B cell (primary cell): Measurements from ENCODE around the gene NR2E1. TPM values are rescaled to one million over a fixed set of nuclear protein-coding genes. Genes with fewer than 3 reads are reported as not detected.
A peak's percentile ranks its signal among the peaks of the same experiment; 100 is the strongest.

Experiments
- ATAC-seq: fragments of 200-7000 bp; cut with Tn5 transposase; one replicate; pipeline ENCODE4 v1.10.0; 2021; ENCODE audit warnings: low read depth, mild to moderate bottlenecking, moderate number of reproducible peaks, moderate library complexity
- CTCF ChIA-PET: fragments of 350-600 bp; sonication (Branson Sonifier 250); formaldehyde crosslinking; loops from one replicate; lab custom pipeline; 2021; ENCODE audit warnings: antibody characterized with exemption, inconsistent platforms; lab: Charles Lee
- POLR2A ChIA-PET: fragments of 350-600 bp; sonication (Branson Sonifier 250); formaldehyde crosslinking; loops from one replicate; lab custom pipeline; 2021; ENCODE audit warnings: antibody characterized with exemption; lab: Charles Lee
- DNase-seq: peaks from one replicate; pipeline ENCODE4 v3.0.0; 2013
- H2AFZ ChIP-seq: 2 replicates; pipeline ENCODE4 v1.6.1; 2012; ENCODE audit warnings: mild to moderate bottlenecking, low read depth, low read length; ENCODE audit not compliant: insufficient read depth, poor library complexity, severe bottlenecking
- H3K27ac ChIP-seq, 2 donors: 1 replicate in 1 of 2; 2 replicates in 1 of 2; pipeline ENCODE4 v1.5.1; 2012 to 2013; ENCODE audit warnings: low read length in 2 of 2, mild to moderate bottlenecking in 2 of 2, moderate library complexity in 1 of 2
- H3K27me3 ChIP-seq, 4 experiments: fragments of 200-600 bp in 1 of 4; sonication (generic) in 1 of 4; replicated peaks in 1 of 4; 1 replicate in 2 of 4; 2 replicates in 2 of 4; pipeline versions ENCODE4 v1.6.1 to v1.7.0; 2013 to 2016; ENCODE audit warnings: low read length in 3 of 4, mild to moderate bottlenecking in 2 of 4, mixed read lengths in 1 of 4, moderate library complexity in 1 of 4; ENCODE audit not compliant: insufficient read depth in 4 of 4, control insufficient read depth in 3 of 4; ENCODE audit errors: control extremely low read depth in 1 of 4
- H3K36me3 ChIP-seq, 2 experiments: replicated peaks in 1 of 2; 1 replicate in 1 of 2; 2 replicates in 1 of 2; pipeline versions ENCODE4 v1.6.1 to v1.7.1; 2013; ENCODE audit warnings: low read length in 1 of 2; ENCODE audit not compliant: insufficient read depth in 2 of 2, control insufficient read depth in 1 of 2; ENCODE audit errors: control extremely low read depth in 1 of 2, extremely low read depth in 1 of 2
- H3K4me1 ChIP-seq, 2 donors: fragments of 200-600 bp in 1 of 2; sonication (generic) in 1 of 2; 1 replicate in 1 of 2; 2 replicates in 1 of 2; pipeline versions ENCODE4 v1.5.1 to v1.6.1; 2013 to 2017; ENCODE audit warnings: low read length in 2 of 2; ENCODE audit not compliant: control insufficient read depth in 2 of 2, insufficient read depth in 2 of 2
- H3K4me2 ChIP-seq: replicated peaks from 2 replicates; pipeline ENCODE3; 2012; ENCODE audit warnings: mild to moderate bottlenecking, low read depth, low read length; ENCODE audit not compliant: poor library complexity, severe bottlenecking
- H3K4me3 ChIP-seq, 5 experiments: fragments of 200-600 bp in 1 of 5; sonication (generic) in 1 of 5; 1 replicate in 3 of 5; 2 replicates in 2 of 5; pipeline versions ENCODE4 v1.5.1 to v1.7.0; 2011 to 2016; ENCODE audit warnings: low read length in 4 of 5, mild to moderate bottlenecking in 4 of 5, low read depth in 2 of 5, control low read depth in 1 of 5, moderate library complexity in 1 of 5; ENCODE audit not compliant: insufficient read depth in 1 of 5; ENCODE audit errors: control extremely low read depth in 1 of 5, extremely low read depth in 1 of 5
- H3K79me2 ChIP-seq: fragments of 200-600 bp; sonication (generic); one replicate; pipeline ENCODE4 v1.6.0; 2016; ENCODE audit warnings: low read length; ENCODE audit not compliant: control insufficient read depth, insufficient read depth
- H3K9ac ChIP-seq: fragments of 200-600 bp; sonication (generic); 2 replicates; pipeline ENCODE4 v1.6.1; 2017; ENCODE audit warnings: mild to moderate bottlenecking, low read length, moderate library complexity
- H3K9me3 ChIP-seq, 3 donors: one replicate each; pipeline versions ENCODE4 v1.6.1 to v1.7.1; 2013; ENCODE audit warnings: low read length in 2 of 3; ENCODE audit not compliant: control insufficient read depth in 2 of 3, insufficient read depth in 1 of 3; ENCODE audit errors: control extremely low read depth in 1 of 3
- H4K20me1 ChIP-seq: 2 replicates; pipeline ENCODE4 v1.6.0; 2012; ENCODE audit warnings: mild to moderate bottlenecking, low read length; ENCODE audit not compliant: insufficient read depth, control insufficient read depth, poor library complexity, severe bottlenecking
- H3K27ac Mint-ChIP-seq: one replicate; pipeline ENCODE4 v1.8.0; 2021; ENCODE audit warnings: mixed read lengths
- H3K27me3 Mint-ChIP-seq: one replicate; pipeline ENCODE4 v1.8.0; 2021; ENCODE audit warnings: mixed read lengths
- H3K4me1 Mint-ChIP-seq: one replicate; pipeline ENCODE4 v1.8.0; 2021; ENCODE audit warnings: mixed read lengths
- H3K4me3 Mint-ChIP-seq: one replicate; pipeline ENCODE4 v1.8.0; 2021; ENCODE audit warnings: mixed read lengths
- H3K9me3 Mint-ChIP-seq: one replicate; pipeline ENCODE4 v1.8.0; 2022; ENCODE audit warnings: mixed read lengths; ENCODE audit not compliant: insufficient read depth
- CTCF ChIP-seq: fragments of 200-600 bp; IDR thresholded peaks from one replicate; pipeline ENCODE4 v1.8.0; 2022; ENCODE audit warnings: antibody characterized with exemption, mild to moderate bottlenecking
- EZH2 ChIP-seq: IDR thresholded peaks from 2 replicates; pipeline ENCODE4 v1.6.1; 2012; ENCODE audit warnings: borderline replicate concordance, low read depth, mild to moderate bottlenecking, moderate library complexity, low read length; ENCODE audit not compliant: insufficient read depth, poor library complexity, severe bottlenecking
- WGBS: methylation state at CpG from one replicate; pipeline ENCODE4 v1.1.5; 2013; ENCODE audit warnings: missing lambda C conversion rate; ENCODE audit not compliant: insufficient coverage; 5-methylcytosine and 5-hydroxymethylcytosine counted together
- intact Hi-C: fragments of 100-400 bp; cut with micrococcal nuclease; formaldehyde crosslinking; loops from one replicate; pipeline ENCODE4 v1.10.0; 2022
- polyA plus RNA-seq: library from polyadenylated mRNA; depleted of rRNA; stranded (reverse); fragments of >200 nt; gene quantifications from 2 replicates; pipeline ENCODE4 v1.2.3, GENCODE V29; 2012
- total RNA-seq, 2 donors: library from RNA; stranded (reverse); fragments of 120-200 nt in 1 of 2; gene quantifications; 1 replicate in 1 of 2; 2 replicates in 1 of 2; pipeline versions ENCODE4 v1.2.3 to v1.2.4, GENCODE V29; 2013 to 2022

The NR2E1 gene
- total and polyA plus RNA-seq, 2 donors (not counting 1 experiment from before 2014, with no cell fraction given): not detected

GRCh38 chr6:108174371-108175175, 8.8 kb downstream of the NR2E1 start:
- ChIA-PET POLR2A (no interaction called here), CTCF (interaction anchor here (0.6 to 1.3 kb wide), 3 partner anchors 12 to 317 kb away, joined by 3 to 5 read pairs (median 3); no protein-coding TSS in a partner anchor)
- DNase-seq: peak; percentile 70
- no peak overlapping the region for H3K4me3 ChIP-seq
- no peaks in the 10 kb centered on the region for H4K20me1 ChIP-seq
- peak; percentile 65 for ATAC-seq
- no peaks in the 10 kb centered on the region for H3K36me3 ChIP-seq
- no peak overlapping the region for H2AFZ ChIP-seq
- peaks cover 3 to 87% (median 81%) of the 10 kb centered on the region in 4 experiments for H3K27me3 ChIP-seq
- H3K79me2 ChIP-seq: no peaks in the 10 kb centered on the region
- no peak overlapping the region for H3K27ac Mint-ChIP-seq
- intact Hi-C loops: no loop called here
- H3K9ac ChIP-seq: no peak overlapping the region
- peak overlapping the region; percentile 51 for H3K4me2 ChIP-seq
- no peaks in the 10 kb centered on the region for H3K9me3 Mint-ChIP-seq
- peaks cover 29 to 53% of the 10 kb centered on the region in 2 donors for H3K4me1 ChIP-seq
- H3K4me3 Mint-ChIP-seq: peak overlapping the region; percentile 1
- H3K4me1 Mint-ChIP-seq: peaks cover 32% of the 10 kb centered on the region
- peaks cover 0 to 49% (median 10%) of the 10 kb centered on the region in 3 donors for H3K9me3 ChIP-seq
- 11% methylated on average over 40 of the region's 43 CpGs for WGBS
- H3K27ac ChIP-seq: no peak overlapping the region
- peaks cover 71% of the 10 kb centered on the region for H3K27me3 Mint-ChIP-seq
- TF ChIP-seq CTCF: no peak
- TF ChIP-seq EZH2: no peak

- peaks cover 25 to 48% of the 10 kb centered on the region in 2 donors for H3K4me1 ChIP-seq
- Mint-ChIP-seq H3K4me1 (peaks cover 28% of the 10 kb centered on the region), H3K27ac (no peak overlapping the region), H3K4me3 (peak overlapping the region; percentile 61), H3K27me3 (peaks cover 72% of the 10 kb centered on the region), H3K9me3 (no peaks in the 10 kb centered on the region)
- ATAC-seq: no peak
- no peaks in the 10 kb centered on the region for H3K36me3 ChIP-seq
- ChIA-PET POLR2A (no interaction called here), CTCF (interaction anchor here (1.4 kb wide), 1 partner anchor 316 kb away, joined by 3 read pairs; no protein-coding TSS in a partner anchor)
- H4K20me1 ChIP-seq: no peaks in the 10 kb centered on the region
- intact Hi-C loops: no loop called here
- no peak overlapping the region for H3K4me3 ChIP-seq
- H3K9ac ChIP-seq: peak overlapping the region; percentile 4
- no peak overlapping the region for H2AFZ ChIP-seq
- peaks cover 3 to 86% (median 81%) of the 10 kb centered on the region in 4 experiments for H3K27me3 ChIP-seq
- no peak for TF ChIP-seq CTCF
- TF ChIP-seq EZH2: no peak
- no peaks in the 10 kb centered on the region for H3K79me2 ChIP-seq
- WGBS: 18% methylated on average over 22 of the region's 22 CpGs
- peak overlapping the region; percentile 51 for H3K4me2 ChIP-seq
- no peak for DNase-seq
- no peak overlapping the region for H3K27ac ChIP-seq
- H3K9me3 ChIP-seq: peaks cover 0 to 44% (median 10%) of the 10 kb centered on the region in 3 donors
Observed at GRCh38 chr6:108175176-108175591, 9.4 kb downstream of the NR2E1 start.
